ENCODE measurements around the gene CLIC3.

The CLIC3 gene

GRCh38 chr9:136963341-136963740 is 33.0 kb downstream of the CLIC3 start:
- DNase-seq = no peak

- no peak for DNase-seq
These were observed 33.6 kb downstream of the CLIC3 start for GRCh38 chr9:136962701-136963248.

GRCh38 chr9:136962163-136962562 is 34.2 kb downstream of the CLIC3 start:
- DNase-seq = no peak

GRCh38 chr9:136961279-136962065 is 34.9 kb downstream of the CLIC3 start:
- no peak for DNase-seq

GRCh38 chr9:136960938-136961275 is 35.5 kb downstream of the CLIC3 start:
- DNase-seq = no peak

GRCh38 chr9:136960212-136960937 is 36.0 kb downstream of the CLIC3 start:
- peak; percentile 53 for DNase-seq

- DNase-seq = no peak
These were observed 37.2 kb downstream of the CLIC3 start for GRCh38 chr9:136958898-136959850.

GRCh38 chr9:136958473-136958872 is 37.9 kb downstream of the CLIC3 start:
- no peak for DNase-seq

GRCh38 chr9:136957901-136958300 is 38.5 kb downstream of the CLIC3 start:
- no peak for DNase-seq

GRCh38 chr9:136957461-136957860 is 38.9 kb downstream of the CLIC3 start:
- no peak for DNase-seq

- no peak for DNase-seq
These were observed 39.8 kb downstream of the CLIC3 start for GRCh38 chr9:136956604-136957003.

- no peak for DNase-seq
These were observed 40.4 kb downstream of the CLIC3 start for GRCh38 chr9:136955943-136956335.

- no peak for DNase-seq
These were observed 41.0 kb downstream of the CLIC3 start for GRCh38 chr9:136955202-136955942.

- no peak for DNase-seq
These were observed 41.9 kb downstream of the CLIC3 start for GRCh38 chr9:136954270-136955083.

GRCh38 chr9:136953771-136954269 is 42.5 kb downstream of the CLIC3 start:
- DNase-seq = no peak

- no peak for DNase-seq
These were observed 43.2 kb downstream of the CLIC3 start for GRCh38 chr9:136952876-136953770.

GRCh38 chr9:136952321-136952850 is 44.0 kb downstream of the CLIC3 start:
- no peak for DNase-seq

GRCh38 chr9:136951541-136952320 is 44.6 kb downstream of the CLIC3 start, which contains the start of gene LCN12:
LCN12 (plus strand) TSS chr9:136952273; CDS start chr9:136952328, 55 bp downstream.
- no peak for DNase-seq
